ENCODE measurements around the gene PDE11A.
"Not testable (repeated sequence)": the region's sequence is repeated elsewhere in the genome, so short reads cannot be mapped to it uniquely, and the experiment has no call there.

The PDE11A gene

GRCh38 chr2:177842243-177842642 is 230.3 kb downstream of the PDE11A start:
- TF ChIP-seq ZFX (IDR thresholded peaks at IDR 0.05; ENCODE audit: borderline replicate concordance) (no peak), CTCF (IDR thresholded peaks at IDR 0.05) (no peak)
- no peak overlapping the region for H3K27ac ChIP-seq

DNA sequence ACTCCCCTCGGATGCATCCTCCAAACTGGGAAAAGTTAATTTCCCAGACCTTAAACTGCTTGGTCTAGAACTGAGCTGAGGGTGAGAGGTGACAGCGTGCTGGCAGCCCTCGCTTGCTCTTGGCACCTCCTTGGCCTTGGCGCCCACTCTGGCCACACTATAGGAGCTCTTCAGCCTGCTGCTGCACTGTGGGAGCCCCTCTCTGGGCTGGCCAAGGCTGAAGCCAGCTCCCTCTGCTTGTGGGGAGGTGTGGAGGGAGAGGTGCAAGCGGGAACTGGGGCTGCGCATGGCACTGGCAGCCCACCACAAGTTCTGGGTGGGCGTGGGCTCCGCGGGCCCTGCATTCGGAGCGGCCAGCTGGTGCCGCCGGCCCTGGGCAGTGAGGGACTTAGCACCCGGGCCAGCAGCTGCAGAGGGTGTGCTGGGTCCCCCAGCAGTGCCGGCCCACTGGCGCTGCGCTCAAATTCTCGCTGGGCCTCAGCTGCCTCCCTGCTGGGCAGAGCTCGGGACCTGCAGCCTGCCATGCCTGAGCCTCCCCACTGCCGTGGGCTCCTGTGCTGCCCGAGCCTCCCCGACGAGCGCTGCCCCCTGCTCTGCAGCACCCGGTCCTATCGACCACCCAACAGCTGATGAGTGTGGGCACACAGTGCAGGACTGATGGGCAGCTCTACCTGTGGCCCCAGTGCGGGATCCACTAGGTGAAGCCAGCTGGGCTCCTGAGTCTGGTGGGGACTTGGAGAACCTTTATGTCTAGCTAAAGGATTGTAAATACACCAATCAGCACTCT is 237.0 kb downstream of the PDE11A start:
- H3K27ac ChIP-seq: not testable (repeated sequence)

DNA sequence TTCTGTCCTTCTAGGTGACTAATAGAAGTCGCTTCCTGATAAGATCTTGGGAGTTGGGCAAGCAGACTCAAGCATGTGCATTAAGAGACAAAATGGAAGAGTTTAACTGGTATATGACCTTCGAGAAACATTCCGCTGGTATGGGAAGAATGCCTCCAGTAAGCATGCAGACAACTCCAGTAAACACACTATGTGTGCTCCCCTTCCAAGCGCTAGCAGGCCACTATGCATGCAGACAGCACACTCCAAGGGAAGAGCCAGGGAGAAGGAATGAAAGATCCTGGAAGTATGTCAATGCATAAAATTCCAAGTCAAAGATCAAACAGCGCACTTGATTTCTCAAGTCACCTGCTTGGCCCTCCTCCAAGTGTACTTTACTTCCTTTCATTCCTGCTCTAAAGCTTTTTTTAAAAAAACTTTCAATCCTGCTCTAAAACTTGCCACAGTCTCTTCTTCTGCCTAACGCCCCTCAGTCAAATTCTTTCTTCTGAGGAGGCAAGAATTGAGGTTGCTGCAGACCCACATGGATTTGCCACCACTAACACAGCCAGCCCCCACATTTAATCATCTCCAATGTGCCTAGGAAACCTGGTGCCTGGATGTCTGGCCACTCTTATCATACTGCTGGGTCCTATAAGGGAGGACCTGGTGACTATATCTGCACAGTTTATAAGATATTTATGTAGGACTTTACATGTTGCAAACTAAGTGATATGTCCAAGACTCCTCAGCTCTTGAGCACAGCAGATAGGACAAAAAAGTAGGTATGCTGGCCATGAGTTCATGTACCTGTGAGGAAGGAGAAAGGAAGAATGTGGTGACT is 239.8 kb downstream of the PDE11A start:
- no peak overlapping the region for H3K27ac ChIP-seq
- TF ChIP-seq ZFX (IDR thresholded peaks at IDR 0.05; ENCODE audit: borderline replicate concordance) (no peak), CTCF (IDR thresholded peaks at IDR 0.05) (no peak)

DNA sequence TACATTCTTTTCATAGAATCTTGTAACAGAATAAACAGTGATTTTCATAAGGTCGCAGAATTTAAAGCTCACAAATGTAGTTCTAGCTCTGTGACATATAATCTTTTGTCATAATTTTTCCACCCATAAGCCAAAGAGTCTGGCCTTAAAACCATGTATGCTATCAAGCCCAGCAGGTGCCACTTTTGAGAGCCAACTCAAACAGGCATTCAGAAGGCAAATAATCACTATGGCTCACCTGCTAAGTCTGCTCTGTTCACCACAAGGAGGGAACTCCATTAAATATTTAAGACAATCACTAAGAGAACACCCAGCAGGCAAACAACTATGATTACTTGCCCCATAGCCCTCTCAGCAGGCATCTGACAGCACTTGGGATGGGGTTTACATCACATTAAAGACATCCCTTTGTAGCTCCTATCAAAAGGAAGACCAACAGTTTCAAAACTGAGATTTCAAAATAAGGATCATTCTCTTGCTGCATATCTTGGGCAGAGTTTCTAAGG is 241.6 kb downstream of the PDE11A start:
- TF ChIP-seq CTCF (IDR thresholded peaks at IDR 0.05): no peak
- no peak for TF ChIP-seq ZFX (IDR thresholded peaks at IDR 0.05; ENCODE audit: borderline replicate concordance)
- H3K27ac ChIP-seq: no peak overlapping the region

- H3K27ac ChIP-seq: no peak overlapping the region
- TF ChIP-seq ZFX (IDR thresholded peaks at IDR 0.05; ENCODE audit: borderline replicate concordance) (no peak), CTCF (IDR thresholded peaks at IDR 0.05) (no peak)
Measured at GRCh38 chr2:177828557-177828956, 244.0 kb downstream of the PDE11A start.

DNA sequence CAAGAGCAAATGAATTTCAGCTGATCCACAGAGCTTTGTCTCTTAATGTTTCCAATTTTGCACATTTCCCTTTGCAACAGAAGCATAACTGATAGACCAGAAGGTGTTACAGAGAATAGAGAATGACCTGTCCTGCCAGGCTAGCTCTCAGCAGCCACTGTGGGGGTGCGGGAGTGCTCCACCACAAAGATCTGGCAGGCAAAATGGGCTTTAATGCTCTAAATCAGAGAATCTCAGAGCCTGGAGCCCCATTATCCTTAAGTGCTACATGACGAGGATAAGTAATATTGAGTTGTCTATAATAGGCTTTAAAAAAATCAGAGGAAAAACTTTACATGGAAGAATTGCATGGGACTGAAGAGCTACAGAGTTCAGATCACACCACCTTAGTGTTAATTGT is 245.7 kb downstream of the PDE11A start:
- no peak overlapping the region for H3K27ac ChIP-seq
- TF ChIP-seq ZFX (IDR thresholded peaks at IDR 0.05; ENCODE audit: borderline replicate concordance) (no peak), CTCF (IDR thresholded peaks at IDR 0.05) (no peak)

GRCh38 chr2:177822941-177823340 is 249.6 kb downstream of the PDE11A start:
- TF ChIP-seq CTCF (IDR thresholded peaks at IDR 0.05): no peak
- no peak for TF ChIP-seq ZFX (IDR thresholded peaks at IDR 0.05; ENCODE audit: borderline replicate concordance)
- no peak overlapping the region for H3K27ac ChIP-seq
